Neural cell (in vitro differentiated cells): ENCODE results near the gene ERMARD.
A peak's percentile ranks its signal among the peaks of the same experiment; 100 is the strongest.

Source experiments
- CTCF ChIP-seq: fragments of 450-650 bp; IDR thresholded peaks from 2 replicates; pipeline ENCODE4 v1.5.1; 2014; ENCODE audit warnings: antibody characterized with exemption, mild to moderate bottlenecking, moderate library complexity; ENCODE audit not compliant: poor library complexity, severe bottlenecking
- EP300 ChIP-seq: fragments of 450-650 bp; conservative IDR thresholded peaks from 2 replicates; pipeline ENCODE4 v1.6.1; 2014; ENCODE audit warnings: antibody characterized with exemption, mild to moderate bottlenecking, moderate library complexity; ENCODE audit not compliant: poor library complexity, severe bottlenecking
- EZH2 ChIP-seq: fragments of 200-600, 300-800 bp; shearing (Covaris generic), sonication (generic); IDR thresholded peaks from 2 replicates; pipeline ENCODE4 v1.6.1; 2014; ENCODE audit warnings: antibody characterized with exemption, low read length, borderline replicate concordance, mild to moderate bottlenecking; ENCODE audit not compliant: insufficient read depth, poor library complexity, severe bottlenecking
- POLR2AphosphoS5 ChIP-seq: IDR thresholded peaks from 2 replicates; pipeline ENCODE4 v1.6.1; 2012
- RAD21 ChIP-seq: fragments of 450-650 bp; conservative IDR thresholded peaks from 2 replicates; pipeline ENCODE4 v1.6.1; 2014; ENCODE audit warnings: antibody characterized with exemption, mild to moderate bottlenecking, moderate library complexity
- REST ChIP-seq: IDR thresholded peaks from 2 replicates; pipeline ENCODE4 v1.6.1; 2012; ENCODE audit warnings: borderline replicate concordance
- SMC3 ChIP-seq: fragments of 450-650 bp; conservative IDR thresholded peaks from 2 replicates; pipeline ENCODE4 v1.6.1; 2014; ENCODE audit warnings: antibody characterized with exemption, mild to moderate bottlenecking, moderate library complexity; ENCODE audit not compliant: poor library complexity
- TAF1 ChIP-seq: IDR thresholded peaks from 2 replicates; pipeline ENCODE4 v1.6.1; 2012; ENCODE audit warnings: low read depth

- TF ChIP-seq EZH2: no peak
- peak; percentile 60 for TF ChIP-seq CTCF
- peak; percentile 68 for TF ChIP-seq SMC3
- TF ChIP-seq EP300: peak; percentile 77
- TF ChIP-seq RAD21: peak; percentile 54
- TF ChIP-seq POLR2AphosphoS5: peak; percentile 96
- peak; percentile 73 for TF ChIP-seq REST
- TF ChIP-seq TAF1: no peak
These were observed at the start of gene ERMARD, which contains the start of gene DYNLT2 for GRCh38 chr6:169751242-169752073.
